DND-41 (cell line): Measurements from ENCODE around the gene AGXT.

ENCODE experiments used
- CTCF ChIP-seq: IDR thresholded peaks from 2 replicates; pipeline ENCODE4 v1.5.1; 2012; ENCODE audit warnings: borderline replicate concordance, low read length, moderate library complexity, mild to moderate bottlenecking; ENCODE audit not compliant: poor library complexity, severe bottlenecking; ENCODE audit errors: extremely low read depth
- EZH2 ChIP-seq: IDR thresholded peaks from 3 replicates; pipeline ENCODE4 v1.6.1; 2012; ENCODE audit warnings: borderline replicate concordance, low read depth, mild to moderate bottlenecking, moderate library complexity, low read length, inconsistent platforms; ENCODE audit not compliant: severe bottlenecking

- no peak for TF ChIP-seq CTCF
- TF ChIP-seq EZH2 = no peak
Observed at GRCh38 chr2:240894006-240894405, 25.4 kb downstream of the AGXT start.
